Measurements from ENCODE around the gene TSHZ2. TPM values are rescaled to one million over a fixed set of nuclear protein-coding genes. Genes with fewer than 3 reads are reported as not detected.

Gene TSHZ2
- total and polyA plus RNA-seq, 2 donors = 6.5 to 35.0 TPM

DNA sequence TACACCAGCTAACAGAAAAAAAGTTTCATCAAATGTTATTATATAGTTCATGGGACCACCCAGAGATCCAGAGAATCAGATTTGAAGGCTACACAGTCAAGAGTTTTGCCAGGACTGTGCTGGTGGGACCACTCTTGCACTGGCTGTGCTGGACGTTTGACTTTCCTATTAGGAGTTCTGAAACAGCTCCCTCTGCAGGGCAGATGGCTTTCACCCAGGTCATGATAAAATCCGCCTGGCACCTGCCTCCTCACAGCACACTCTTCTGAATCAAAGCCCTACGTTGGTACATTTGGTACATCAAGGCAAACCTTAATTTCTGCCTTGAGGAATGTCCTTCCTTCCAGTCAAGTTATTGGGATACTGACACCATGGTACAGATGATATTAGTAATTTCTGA is 319.4 kb downstream of the TSHZ2 start:
- Histone ChIP-seq H3K27ac (ENCODE audit: low read depth) (no peak overlapping the region), H3K4me3 (ENCODE audit: low read depth, low read length) (no peak overlapping the region), H3K4me1 (ENCODE audit: insufficient read depth) (no peaks in the 10 kb centered on the region), H3K36me3 (ENCODE audit: insufficient read depth) (no peaks in the 10 kb centered on the region)
- WGBS = 92% methylated on average over 3 of the region's 3 CpGs
- no peak for DNase-seq (ENCODE audit: extremely low spot score)

DNA sequence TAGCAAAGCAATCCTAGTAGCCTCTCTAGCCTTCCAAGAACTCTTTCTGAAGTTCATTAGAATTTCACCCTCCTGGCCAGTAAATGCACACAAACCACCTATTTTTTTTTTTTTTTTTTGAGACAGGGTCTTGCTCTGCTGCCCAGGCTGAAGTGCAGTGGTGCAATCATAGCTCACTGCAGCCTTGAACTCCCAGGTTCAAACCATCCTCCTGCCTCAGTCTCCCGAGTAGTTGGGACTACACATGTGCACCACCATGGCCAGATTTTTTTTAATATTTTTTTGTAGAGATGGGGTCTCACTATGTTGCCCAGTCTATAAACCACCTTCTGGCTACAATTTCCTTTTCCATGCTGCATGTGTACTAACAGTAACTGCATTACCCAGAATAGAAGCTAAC is 320.2 kb downstream of the TSHZ2 start:
- Histone ChIP-seq H3K36me3 (ENCODE audit: insufficient read depth) (no peaks in the 10 kb centered on the region), H3K4me3 (ENCODE audit: low read depth, low read length) (no peak overlapping the region), H3K4me1 (ENCODE audit: insufficient read depth) (no peaks in the 10 kb centered on the region), H3K27ac (ENCODE audit: low read depth) (no peak overlapping the region)
- 99% methylated on average over 1 of the region's 1 CpG for WGBS
- DNase-seq (ENCODE audit: extremely low spot score) = no peak

DNA sequence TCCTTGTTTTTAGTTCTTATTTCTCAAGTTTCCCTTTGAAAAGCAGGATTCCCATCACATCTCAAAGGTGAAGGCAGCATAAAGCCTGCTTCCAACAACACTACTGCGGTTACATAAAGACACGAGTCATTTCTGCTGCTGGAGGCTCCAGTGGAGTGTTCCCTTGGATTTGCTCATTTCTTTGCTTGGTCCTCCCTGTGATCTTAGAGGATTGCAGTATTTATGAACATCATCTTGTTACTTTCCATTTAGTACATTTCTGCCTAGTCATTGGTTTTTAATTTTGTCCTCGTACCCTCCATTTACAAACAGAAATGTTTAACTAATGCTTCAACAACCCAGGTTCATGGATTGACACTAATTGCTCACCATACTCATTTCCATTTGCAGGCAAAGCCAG is 322.6 kb downstream of the TSHZ2 start:
- Histone ChIP-seq H3K27ac (ENCODE audit: low read depth) (no peak overlapping the region), H3K4me3 (ENCODE audit: low read depth, low read length) (no peak overlapping the region), H3K4me1 (ENCODE audit: insufficient read depth) (no peaks in the 10 kb centered on the region), H3K36me3 (ENCODE audit: insufficient read depth) (no peaks in the 10 kb centered on the region)
- no peak for DNase-seq (ENCODE audit: extremely low spot score)
- 87% methylated on average over 3 of the region's 3 CpGs for WGBS

DNA sequence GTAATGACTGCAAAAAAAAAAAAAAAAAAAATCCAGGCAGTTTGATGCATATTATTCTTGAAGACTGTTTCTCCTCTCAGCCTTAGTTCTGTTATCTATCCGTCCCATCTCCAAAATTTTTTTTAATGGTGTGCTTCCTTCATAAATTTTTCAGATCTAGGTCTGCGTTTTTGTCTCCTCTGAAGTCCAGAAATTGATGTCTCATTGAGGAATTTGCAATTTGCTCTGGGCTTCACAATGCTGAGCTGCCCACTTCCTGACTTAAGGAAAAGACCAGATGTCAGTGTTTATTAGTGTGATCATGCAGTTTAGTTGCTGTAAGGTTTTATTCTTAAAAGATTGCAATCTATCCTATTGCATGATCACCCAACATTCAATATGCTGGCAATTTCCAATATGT is 323.9 kb downstream of the TSHZ2 start:
- no peak overlapping the region for H3K4me3 ChIP-seq (ENCODE audit: low read depth, low read length)
- no peak for DNase-seq (ENCODE audit: extremely low spot score)

DNA sequence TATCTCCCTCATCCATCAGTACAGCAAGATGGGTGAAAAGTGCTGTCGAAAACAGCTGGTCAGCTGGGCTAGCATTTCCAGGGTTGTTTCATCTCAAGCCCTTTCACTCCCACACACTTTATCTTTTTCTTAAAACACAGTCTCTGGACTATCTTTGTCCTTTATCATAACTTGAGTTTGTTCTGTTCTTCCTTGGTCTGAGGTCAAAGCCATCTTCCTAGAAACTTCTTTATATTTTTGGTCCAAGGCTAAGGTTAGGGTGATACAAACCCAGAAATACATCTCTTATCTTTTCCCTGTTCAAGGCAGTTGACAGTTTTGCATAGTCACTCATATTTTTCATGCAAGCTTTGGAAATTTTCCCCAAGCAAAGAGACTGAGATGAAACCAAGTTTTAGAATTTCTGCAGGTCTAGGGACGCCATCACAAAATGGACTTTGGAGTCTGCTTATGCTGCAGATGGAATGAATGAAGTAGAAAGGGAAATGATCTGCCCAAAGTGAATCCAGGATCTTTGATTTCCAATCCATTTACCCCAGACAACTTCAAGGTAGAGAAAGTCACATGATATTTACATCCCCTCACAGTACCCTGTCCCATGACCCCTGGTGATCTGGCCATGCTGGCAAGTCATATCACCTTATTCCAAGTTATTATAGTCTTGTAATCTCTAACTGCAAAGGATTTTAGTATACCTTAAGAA is 324.4 kb downstream of the TSHZ2 start:
- no peak for DNase-seq (ENCODE audit: extremely low spot score)
- H3K4me1 ChIP-seq (ENCODE audit: insufficient read depth) = no peaks in the 10 kb centered on the region
- 81% methylated on average over 2 of the region's 2 CpGs for WGBS
- H3K27ac ChIP-seq (ENCODE audit: low read depth) = no peak overlapping the region
- H3K4me3 ChIP-seq (ENCODE audit: low read depth, low read length) = no peak overlapping the region
- no peaks in the 10 kb centered on the region for H3K36me3 ChIP-seq (ENCODE audit: insufficient read depth)

More for the DNA sequence above, 323.9 kb downstream of the TSHZ2 start:
- H3K36me3 ChIP-seq (ENCODE audit: insufficient read depth) = no peaks in the 10 kb centered on the region
- no peaks in the 10 kb centered on the region for H3K4me1 ChIP-seq (ENCODE audit: insufficient read depth)
- 55% methylated on average over 2 of the region's 2 CpGs for WGBS
- no peak overlapping the region for H3K27ac ChIP-seq (ENCODE audit: low read depth)

DNA sequence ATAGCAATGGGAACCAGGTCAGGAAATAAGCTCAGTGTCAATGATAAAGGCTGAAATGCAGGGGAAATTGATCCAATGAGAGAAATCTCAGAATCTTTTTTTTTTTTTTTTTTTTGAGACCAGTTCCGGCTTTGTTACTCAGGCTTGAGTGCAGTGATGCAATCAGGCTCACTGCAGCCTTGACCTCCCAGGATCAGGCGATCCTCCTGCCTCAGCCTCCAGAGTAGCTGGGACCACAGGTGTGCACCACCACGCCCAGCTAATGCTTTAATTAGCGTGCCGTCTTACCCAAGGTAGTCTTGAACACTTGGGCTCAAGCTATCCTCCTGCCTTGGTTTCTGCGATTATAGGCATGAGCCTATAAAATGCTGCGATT is 325.0 kb downstream of the TSHZ2 start:
- Histone ChIP-seq H3K4me1 (ENCODE audit: insufficient read depth) (no peaks in the 10 kb centered on the region), H3K36me3 (ENCODE audit: insufficient read depth) (no peaks in the 10 kb centered on the region), H3K4me3 (ENCODE audit: low read depth, low read length) (no peak overlapping the region), H3K27ac (ENCODE audit: low read depth) (no peak overlapping the region)
- WGBS = 98% methylated on average over 7 of the region's 7 CpGs
- DNase-seq (ENCODE audit: extremely low spot score) = no peak

DNA sequence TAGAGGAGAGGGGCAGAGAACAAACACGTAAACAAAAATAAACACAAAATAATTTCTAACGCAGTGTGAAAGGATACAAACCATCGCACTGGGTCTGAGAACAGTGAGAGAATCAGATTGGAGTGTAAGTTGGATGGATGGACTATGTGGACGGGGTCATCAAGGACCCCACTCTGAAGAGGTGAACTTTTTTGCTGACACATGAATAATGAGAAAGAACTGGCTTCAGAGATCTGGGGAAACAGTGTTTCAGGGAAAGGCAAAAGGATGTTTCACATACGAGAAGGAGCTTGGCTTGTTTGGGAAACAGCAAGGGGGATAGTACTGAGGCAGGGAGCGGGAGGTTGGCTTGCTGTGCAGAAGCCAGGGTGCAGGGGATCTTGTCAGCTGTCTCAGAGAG is 326.1 kb downstream of the TSHZ2 start:
- no peak for DNase-seq (ENCODE audit: extremely low spot score)
- WGBS = 94% methylated on average over 6 of the region's 6 CpGs
- H3K36me3 ChIP-seq (ENCODE audit: insufficient read depth) = no peaks in the 10 kb centered on the region
- no peak overlapping the region for H3K4me3 ChIP-seq (ENCODE audit: low read depth, low read length)
- no peak overlapping the region for H3K27ac ChIP-seq (ENCODE audit: low read depth)
- H3K4me1 ChIP-seq (ENCODE audit: insufficient read depth) = no peaks in the 10 kb centered on the region

DNA sequence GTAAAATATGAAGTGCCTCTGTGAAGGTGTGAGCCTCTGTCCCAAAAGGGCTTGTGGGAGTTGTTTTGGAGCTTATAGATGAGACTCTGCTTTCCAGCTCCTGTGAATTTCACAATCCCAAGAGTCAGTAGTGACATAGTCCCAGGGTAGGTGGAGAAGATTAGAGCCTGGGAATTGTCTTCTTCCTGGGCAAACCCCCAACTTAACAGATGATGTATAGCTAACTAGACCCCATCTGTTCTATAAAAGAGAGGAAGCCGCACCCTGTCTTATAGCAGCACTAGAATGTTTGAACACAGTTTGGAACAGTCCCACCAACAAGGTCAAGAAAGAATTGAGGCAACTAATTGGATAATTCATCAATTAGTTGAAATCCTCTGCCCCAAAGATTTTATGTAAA is 326.8 kb downstream of the TSHZ2 start:
- DNase-seq (ENCODE audit: extremely low spot score) = no peak
- H3K4me1 ChIP-seq (ENCODE audit: insufficient read depth) = no peaks in the 10 kb centered on the region
- H3K4me3 ChIP-seq (ENCODE audit: low read depth, low read length) = no peak overlapping the region
- H3K27ac ChIP-seq (ENCODE audit: low read depth) = no peak overlapping the region
- 81% methylated on average over 1 of the region's 1 CpG for WGBS
- no peaks in the 10 kb centered on the region for H3K36me3 ChIP-seq (ENCODE audit: insufficient read depth)

DNA sequence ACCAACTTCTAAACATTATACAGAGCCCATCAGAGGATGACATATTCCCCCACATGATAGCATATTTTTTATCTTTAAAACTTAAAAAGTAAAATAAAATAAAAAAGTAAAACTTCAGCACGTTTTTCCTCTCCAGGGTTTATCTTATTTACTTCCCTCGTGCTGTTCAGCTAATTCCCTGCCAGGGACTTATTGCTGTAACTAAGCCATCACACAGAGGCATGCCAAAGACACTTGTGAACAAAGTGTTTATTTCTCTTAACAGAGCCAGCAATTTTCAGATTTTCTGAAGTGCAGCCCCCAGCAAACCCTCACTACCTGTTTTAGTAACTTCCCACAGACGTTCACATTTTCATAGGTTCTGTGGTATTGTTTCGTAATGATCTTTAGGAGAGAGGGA is 327.7 kb downstream of the TSHZ2 start:
- H3K27ac ChIP-seq (ENCODE audit: low read depth) = no peak overlapping the region
- H3K4me3 ChIP-seq (ENCODE audit: low read depth, low read length) = no peak overlapping the region
- no peaks in the 10 kb centered on the region for H3K36me3 ChIP-seq (ENCODE audit: insufficient read depth)
- WGBS = 36% methylated on average over 4 of the region's 4 CpGs
- DNase-seq (ENCODE audit: extremely low spot score) = no peak
- H3K4me1 ChIP-seq (ENCODE audit: insufficient read depth) = no peaks in the 10 kb centered on the region

DNA sequence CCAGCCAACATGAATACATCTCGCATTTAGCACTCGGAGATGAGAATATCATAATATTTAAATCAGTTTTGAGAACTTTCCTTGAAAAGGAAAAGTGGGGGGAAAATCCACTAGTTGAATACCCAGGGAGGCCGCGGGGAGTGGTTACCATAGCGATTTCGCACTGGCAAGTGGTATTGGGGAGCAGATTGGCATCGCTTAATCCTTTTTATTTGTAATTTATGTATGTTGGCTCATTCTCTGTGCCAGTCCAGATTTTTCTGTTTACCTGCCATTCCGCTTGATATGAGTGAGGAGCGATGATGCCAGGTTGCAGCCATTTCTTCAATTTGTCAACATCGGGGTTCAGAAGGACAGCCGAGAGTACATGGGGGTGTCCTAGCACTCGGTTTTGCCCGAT is 329.7 kb downstream of the TSHZ2 start:
- 98% methylated on average over 13 of the region's 13 CpGs for WGBS
- no peaks in the 10 kb centered on the region for H3K4me1 ChIP-seq (ENCODE audit: insufficient read depth)
- no peak for DNase-seq (ENCODE audit: extremely low spot score)
- H3K4me3 ChIP-seq (ENCODE audit: low read depth, low read length) = no peak overlapping the region
- no peak overlapping the region for H3K27ac ChIP-seq (ENCODE audit: low read depth)
- H3K36me3 ChIP-seq (ENCODE audit: insufficient read depth) = no peaks in the 10 kb centered on the region

DNA sequence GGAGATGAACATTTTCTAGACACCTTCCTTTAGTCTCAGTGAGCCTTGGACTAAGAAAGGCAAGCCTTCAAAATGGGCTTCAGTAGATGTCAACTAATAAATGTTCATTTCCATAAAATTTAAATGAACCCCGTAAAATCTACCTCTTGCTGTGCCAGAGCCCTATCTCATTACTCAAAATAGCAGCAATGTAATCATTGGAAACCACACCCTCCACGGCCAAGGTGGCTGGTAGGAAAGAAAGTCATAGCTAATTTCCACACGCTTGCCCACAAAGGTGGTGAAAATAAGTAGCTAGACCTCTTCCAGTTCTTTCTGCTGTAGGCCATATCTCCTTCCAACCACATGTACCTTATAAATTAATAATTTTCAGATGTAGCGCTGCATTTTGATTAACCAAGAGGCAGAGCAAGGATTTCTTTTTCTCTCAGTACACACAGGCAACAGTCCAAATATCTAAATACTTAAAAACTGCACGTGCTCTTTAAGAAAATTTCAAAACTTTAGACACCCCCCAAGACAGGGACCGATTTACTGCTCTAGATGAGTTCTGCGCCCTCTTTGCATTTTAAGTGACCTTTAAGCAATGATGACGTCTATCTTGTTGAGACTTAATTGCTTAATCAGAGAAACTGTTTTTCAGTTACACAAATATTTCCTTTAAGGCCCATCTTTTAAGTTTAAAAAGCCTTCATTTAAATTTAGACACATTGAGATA is 330.7 kb downstream of the TSHZ2 start:
- no peak overlapping the region for H3K27ac ChIP-seq (ENCODE audit: low read depth)

DNA sequence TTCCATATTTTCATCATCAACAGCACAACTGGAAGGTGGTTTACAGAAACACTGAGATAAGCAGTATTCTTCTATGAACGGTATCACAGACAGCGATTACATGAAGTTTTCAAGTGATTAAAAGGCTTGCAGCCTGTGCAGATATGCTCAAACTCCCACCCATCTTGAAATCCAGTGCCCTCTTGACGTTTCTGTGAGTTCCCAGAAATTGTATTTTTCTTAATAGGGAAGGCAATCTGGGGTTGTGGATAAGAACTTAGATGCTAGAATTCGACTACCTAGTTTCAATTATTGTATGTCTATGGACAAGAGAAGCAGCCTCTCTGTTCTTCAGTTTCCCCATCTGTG is 331.2 kb downstream of the TSHZ2 start:
- no peak for DNase-seq (ENCODE audit: extremely low spot score)
- WGBS = 62% methylated on average over 4 of the region's 4 CpGs
- Histone ChIP-seq H3K4me1 (ENCODE audit: insufficient read depth) (no peaks in the 10 kb centered on the region), H3K4me3 (ENCODE audit: low read depth, low read length) (no peak overlapping the region), H3K36me3 (ENCODE audit: insufficient read depth) (no peaks in the 10 kb centered on the region), H3K27ac (ENCODE audit: low read depth) (no peak overlapping the region)

More for the DNA sequence above, 330.7 kb downstream of the TSHZ2 start:
- WGBS = 74% methylated on average over 8 of the region's 8 CpGs
- no peak for DNase-seq (ENCODE audit: extremely low spot score)
- Histone ChIP-seq H3K4me1 (ENCODE audit: insufficient read depth) (no peaks in the 10 kb centered on the region), H3K4me3 (ENCODE audit: low read depth, low read length) (no peak overlapping the region), H3K36me3 (ENCODE audit: insufficient read depth) (no peaks in the 10 kb centered on the region)

DNA sequence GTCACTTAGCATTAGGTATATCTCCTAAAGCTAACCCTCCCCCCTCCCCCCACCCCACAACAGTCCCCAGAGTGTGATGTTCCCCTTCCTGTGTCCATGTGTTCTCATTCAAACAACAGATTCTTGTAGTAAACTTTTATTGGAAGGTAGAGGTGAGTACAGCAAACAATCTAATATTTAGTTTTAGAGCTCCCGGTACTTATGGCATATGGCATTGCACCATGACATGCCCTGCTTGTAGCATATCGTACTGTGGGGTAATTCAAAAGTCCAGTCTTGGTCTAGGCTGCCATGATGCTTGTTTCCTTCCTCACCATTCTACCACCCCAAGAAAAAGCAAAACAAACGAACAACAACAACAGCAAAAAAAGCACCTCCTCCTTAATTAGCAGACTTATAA is 332.0 kb downstream of the TSHZ2 start:
- 90% methylated on average over 3 of the region's 3 CpGs for WGBS

DNA sequence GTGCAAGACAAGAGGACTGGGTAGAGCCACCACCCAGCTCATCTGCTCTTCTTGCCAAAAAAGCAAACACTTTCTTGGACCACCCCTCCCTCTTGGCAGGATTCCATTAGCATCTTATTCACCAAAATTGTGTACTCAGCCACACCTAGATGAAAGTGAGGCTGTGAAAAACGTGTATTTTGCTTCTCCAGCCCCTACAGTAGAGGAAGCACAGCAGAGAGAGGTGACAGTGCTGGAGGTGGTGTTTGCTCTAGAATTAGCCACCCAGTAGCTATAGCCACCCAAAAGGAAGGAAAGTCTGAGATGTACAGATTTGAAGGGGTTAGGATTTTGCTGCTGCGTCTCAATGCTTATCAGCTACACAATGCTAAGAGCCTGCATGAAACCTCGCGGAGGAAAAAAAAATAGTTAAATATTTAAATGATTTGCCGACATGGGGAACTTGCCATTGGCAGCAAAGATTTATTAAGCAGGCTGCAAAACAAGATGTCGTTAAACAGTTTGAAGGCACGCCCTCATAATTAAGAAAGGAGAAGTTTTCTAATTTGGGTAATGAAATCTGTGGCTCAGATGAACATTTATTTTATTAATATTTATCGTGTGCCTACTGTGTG is 334.1 kb downstream of the TSHZ2 start:
- no peak for DNase-seq (ENCODE audit: extremely low spot score)
- no peak overlapping the region for H3K27ac ChIP-seq (ENCODE audit: low read depth)
- 64% methylated on average over 8 of the region's 8 CpGs for WGBS
- H3K36me3 ChIP-seq (ENCODE audit: insufficient read depth) = no peaks in the 10 kb centered on the region
- H3K4me3 ChIP-seq (ENCODE audit: low read depth, low read length) = no peak overlapping the region
- no peaks in the 10 kb centered on the region for H3K4me1 ChIP-seq (ENCODE audit: insufficient read depth)

More for the DNA sequence above, 332.0 kb downstream of the TSHZ2 start:
- Histone ChIP-seq H3K4me1 (ENCODE audit: insufficient read depth) (no peaks in the 10 kb centered on the region), H3K4me3 (ENCODE audit: low read depth, low read length) (no peak overlapping the region), H3K27ac (ENCODE audit: low read depth) (no peak overlapping the region), H3K36me3 (ENCODE audit: insufficient read depth) (no peaks in the 10 kb centered on the region)
- DNase-seq (ENCODE audit: extremely low spot score) = no peak
